HG03103 (cell line): Measurements from ENCODE around the gene SALL1.

Experiments used
- ATAC-seq: cut with Tn5 transposase; IDR thresholded peaks from one replicate; pipeline ENCODE4 v1.9.1; 2021; ENCODE audit warnings: low read depth; ENCODE audit not compliant: unreplicated experiment

The SALL1 gene

GRCh38 chr16:51157698-51158097 is 6.6 kb upstream of the SALL1 start:
- ATAC-seq = no peak

DNA sequence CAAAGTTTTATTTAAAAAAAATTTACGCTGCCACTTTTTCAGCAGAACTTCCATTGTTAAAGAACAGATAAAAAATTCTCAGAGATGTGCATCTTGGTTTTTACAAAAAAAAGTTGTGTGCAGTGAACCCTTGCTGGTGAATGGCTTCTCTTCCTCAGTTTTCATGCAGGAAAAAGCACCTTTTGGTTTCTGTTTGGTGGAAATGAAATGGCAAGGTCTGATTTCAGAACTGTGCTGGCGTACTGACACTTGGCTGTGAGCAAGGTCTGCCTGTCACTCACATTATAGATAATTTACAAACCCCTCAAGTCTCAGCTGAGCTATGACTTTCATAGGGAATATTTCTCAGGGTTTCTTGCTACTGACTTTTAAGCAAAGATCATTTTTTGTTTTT is 5.7 kb upstream of the SALL1 start:
- no peak for ATAC-seq

- ATAC-seq = no peak
Observed at GRCh38 chr16:51155820-51156806, 5.0 kb upstream of the SALL1 start.

GRCh38 chr16:51155199-51155607 is 4.1 kb upstream of the SALL1 start:
- ATAC-seq = no peak

DNA sequence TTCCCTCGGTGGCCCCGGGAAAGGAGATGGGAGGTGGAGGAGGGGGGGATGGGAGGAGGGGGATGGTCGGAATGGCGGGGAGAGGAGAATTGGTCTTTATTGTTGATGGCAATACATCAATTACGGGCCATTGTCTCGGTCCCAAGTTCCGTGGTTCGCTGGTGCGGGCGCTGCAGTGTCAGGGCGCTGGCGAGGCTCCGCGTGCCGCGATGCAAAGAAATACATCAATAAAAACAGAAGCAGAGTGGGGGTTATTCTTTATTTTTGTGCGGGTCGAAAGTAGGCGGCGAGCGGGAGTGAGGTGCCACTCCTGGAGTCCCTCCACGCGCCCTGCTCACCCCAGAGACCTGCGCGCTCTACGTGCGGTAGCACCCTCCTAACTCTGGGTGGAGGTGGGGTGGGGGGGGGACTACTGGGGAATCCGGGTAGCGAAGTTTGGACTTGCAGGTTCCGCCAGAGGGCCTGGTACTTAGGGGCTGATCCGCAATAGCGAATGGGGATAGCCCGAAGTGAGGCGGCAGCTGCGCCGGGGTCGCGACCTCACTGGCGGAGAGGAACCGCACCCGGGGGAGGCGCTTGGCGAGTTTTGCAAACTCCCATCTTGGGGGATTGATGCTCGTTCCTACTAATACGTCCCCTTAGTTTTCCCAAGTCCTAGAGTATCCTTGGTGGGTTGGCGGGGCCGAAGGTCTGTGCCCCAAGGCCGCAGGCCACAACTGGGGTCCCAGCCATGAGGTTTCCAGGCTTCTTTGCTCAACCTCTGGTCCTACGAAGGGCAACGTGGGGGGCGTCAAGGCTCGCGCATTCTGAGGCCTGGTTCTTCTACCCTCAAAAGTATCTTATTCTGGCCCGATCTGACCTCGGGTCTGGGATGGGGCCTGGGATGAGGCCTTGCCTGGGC is 3.5 kb upstream of the SALL1 start:
- no peak for ATAC-seq

DNA sequence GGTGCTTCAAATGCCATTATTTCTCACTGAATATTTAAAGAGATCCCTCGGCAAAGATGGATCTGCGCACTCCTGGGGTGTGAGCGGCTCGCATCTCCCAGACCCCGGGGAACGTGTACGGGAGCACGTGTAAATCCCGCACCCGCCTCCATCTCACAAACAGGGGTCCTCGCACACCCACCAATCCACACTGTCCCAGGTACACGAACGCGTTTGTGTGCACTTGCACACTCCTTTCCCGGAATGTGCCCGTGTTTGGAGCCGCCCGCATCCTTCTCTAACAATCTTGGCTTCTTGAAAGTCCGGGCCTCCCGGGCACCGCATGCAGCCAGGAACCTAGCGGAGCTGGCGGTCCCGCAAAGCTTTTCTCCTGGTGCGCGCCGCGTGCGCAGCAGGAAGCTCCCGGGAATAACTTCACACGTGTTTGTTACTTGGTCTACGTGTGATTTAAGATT is 2.5 kb upstream of the SALL1 start:
- ATAC-seq = no peak

GRCh38 chr16:51152691-51153576 is 1.9 kb upstream of the SALL1 start:
- ATAC-seq = no peak

- no peak for ATAC-seq
Observed at GRCh38 chr16:51151961-51152663, 1.0 kb upstream of the SALL1 start.

DNA sequence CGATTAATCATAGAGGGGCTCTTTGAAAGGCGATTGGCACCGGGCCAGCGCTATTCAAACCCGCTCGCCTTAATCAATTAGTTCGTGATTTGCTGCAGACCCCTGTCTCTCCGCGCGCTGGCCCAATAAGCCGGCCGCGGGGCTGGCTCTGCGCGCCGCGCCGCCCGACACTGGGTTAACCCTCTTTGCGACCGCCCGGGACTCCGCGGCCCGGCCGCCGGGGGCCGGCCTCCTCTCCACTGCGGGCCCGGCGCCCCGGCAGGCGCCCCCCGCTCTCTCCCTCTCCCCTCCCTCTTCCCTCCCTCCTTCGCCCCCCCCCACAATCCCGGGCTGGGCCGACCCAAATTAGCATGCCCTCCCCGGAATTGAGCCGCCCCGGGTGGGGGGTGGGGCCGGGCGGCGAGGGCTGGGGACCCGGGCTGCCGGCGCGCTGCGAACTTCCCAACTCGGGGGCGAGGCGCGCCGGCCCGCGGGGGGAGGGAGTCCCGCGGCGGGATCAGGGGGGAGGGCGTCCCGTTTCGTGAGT is 428 bp upstream of the SALL1 start:
- no peak for ATAC-seq

DNA sequence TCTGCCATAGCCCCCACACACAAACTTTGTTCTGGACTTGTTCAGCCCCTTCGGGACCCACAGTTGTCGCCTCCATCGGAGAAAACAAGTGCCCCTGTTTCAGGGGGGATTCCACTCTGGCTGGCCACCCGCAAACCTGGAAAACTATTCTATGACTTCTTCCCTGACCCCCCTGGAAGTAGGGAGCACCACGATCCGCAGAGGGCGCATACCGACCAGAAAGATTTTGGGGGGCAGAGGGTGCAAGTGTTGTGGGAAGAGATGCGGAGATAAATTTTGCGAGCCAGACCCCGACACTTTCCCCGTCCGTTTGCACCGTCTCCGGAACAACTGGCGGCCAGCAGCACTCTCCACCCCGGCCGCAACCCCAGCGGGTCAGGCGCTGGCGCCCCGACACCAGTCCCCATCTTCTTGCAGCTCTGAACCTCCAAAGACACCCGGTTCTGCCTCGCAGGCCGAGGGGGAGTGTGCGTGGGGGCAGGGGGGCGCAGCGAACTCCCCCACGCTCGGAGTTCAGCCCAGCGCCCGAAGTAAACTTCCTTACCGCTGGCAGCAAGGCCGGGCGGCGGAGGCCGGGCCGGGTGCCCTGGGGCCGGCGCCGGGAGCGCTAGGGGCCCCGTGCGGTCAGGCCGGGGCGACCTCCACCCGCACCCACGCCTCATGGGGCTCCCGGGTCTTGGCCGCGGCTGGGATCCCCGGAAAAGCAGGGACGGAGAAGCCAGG is 744 bp downstream of the SALL1 start:
- ATAC-seq = no peak

- ATAC-seq = no peak
Observed at GRCh38 chr16:51149721-51150164, 1.3 kb downstream of the SALL1 start.

GRCh38 chr16:51149251-51149661 is 1.8 kb downstream of the SALL1 start:
- no peak for ATAC-seq

GRCh38 chr16:51148678-51149228 is 2.3 kb downstream of the SALL1 start:
- no peak for ATAC-seq

DNA sequence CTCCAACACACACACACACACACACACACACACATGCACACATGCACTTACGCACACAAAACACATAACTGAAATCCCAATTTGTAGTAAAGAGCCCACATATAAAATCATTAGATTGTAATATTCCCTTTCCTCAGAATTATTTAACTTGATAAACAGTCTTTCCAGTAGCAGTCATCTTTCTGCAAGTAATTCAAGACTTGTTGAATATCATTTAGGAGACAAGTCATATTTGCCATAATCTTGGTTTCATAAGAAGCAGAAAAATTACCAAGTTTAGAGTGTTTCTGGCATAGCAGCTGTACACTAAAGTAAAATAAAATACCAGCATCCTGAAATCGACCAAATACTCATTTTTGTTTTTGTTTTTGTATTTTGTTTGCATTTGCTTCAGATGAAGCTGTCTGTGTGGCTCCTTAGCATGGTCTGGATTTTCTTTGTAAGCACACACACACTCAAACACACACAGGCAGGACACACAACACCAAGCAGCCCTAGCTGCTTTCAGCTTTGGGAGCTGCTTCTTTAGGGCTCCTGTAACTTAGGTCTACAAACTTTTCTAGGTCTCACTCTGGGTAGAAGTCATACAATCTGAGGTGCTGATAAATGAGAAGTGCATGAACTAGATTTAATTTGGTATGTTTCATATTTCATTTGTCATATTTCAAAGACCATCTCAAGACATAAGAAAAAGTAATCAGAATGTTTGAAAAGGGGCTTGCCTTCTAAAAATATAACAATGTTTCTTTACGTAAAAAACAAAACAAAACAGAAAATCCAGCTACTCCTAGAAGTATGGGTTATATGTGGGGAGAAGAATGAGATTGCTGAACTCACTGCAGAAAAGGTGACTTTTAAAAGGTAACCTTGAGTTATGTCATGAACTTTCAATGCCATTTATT is 3.0 kb downstream of the SALL1 start:
- no peak for ATAC-seq

- ATAC-seq = no peak
Observed at GRCh38 chr16:51146256-51146924, 4.7 kb downstream of the SALL1 start.

- no peak for ATAC-seq
Observed at GRCh38 chr16:51144203-51144602, 6.9 kb downstream of the SALL1 start.
